GM18861 (cell line): Measurements from ENCODE around the gene SLC1A2.
"Not testable (repeated sequence)": the region's sequence is repeated elsewhere in the genome, so short reads cannot be mapped to it uniquely, and the experiment has no call there.

Source experiments
- ATAC-seq: cut with Tn5 transposase; IDR thresholded peaks from one replicate; pipeline ENCODE4 v1.9.1; 2021; ENCODE audit not compliant: unreplicated experiment

The SLC1A2 gene

GRCh38 chr11:35231076-35231860 lies 188.1 kb downstream of the SLC1A2 start:
- ATAC-seq, result no peak

- ATAC-seq, result no peak
These were observed 189.0 kb downstream of the SLC1A2 start for GRCh38 chr11:35230388-35230787.

- no peak for ATAC-seq
These were observed 191.0 kb downstream of the SLC1A2 start for GRCh38 chr11:35228328-35228725.

DNA sequence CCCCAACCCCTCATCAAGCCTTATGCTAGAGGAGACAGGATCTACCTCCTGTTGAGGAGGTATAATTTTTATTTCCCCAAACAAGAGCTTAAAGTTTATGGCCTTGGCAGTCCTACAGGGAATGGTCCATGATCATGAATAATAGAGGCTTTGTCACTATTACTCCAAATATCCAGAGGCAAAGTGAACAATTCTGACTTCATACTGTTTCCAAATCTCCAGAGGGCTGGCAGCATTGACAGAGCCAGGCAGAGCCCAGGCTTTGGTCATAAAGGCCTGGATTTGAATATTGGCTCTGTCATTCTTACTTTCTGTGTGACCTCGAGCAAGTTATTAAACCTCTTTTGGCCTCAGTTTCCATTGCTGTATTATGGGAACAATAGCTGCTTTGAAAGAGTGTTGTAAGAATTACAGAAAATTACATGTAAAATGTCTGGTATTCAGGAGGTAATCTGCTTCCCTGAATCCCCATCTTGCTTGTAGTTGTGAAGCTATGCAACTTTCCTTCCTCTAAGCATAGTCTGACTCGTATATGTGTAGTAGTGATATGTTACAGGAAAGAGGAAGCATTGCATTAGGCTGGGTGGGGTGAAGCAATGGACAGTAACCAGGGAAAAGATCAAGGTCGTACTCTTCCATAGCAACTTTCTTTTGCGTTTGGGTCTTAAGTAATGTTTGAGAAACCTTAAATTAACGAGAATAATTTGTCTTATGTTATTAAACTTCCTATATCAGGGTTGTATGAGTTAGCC lies 191.6 kb downstream of the SLC1A2 start:
- no peak for ATAC-seq

- not testable (repeated sequence) for ATAC-seq
These were observed 192.6 kb downstream of the SLC1A2 start for GRCh38 chr11:35226756-35227155.

DNA sequence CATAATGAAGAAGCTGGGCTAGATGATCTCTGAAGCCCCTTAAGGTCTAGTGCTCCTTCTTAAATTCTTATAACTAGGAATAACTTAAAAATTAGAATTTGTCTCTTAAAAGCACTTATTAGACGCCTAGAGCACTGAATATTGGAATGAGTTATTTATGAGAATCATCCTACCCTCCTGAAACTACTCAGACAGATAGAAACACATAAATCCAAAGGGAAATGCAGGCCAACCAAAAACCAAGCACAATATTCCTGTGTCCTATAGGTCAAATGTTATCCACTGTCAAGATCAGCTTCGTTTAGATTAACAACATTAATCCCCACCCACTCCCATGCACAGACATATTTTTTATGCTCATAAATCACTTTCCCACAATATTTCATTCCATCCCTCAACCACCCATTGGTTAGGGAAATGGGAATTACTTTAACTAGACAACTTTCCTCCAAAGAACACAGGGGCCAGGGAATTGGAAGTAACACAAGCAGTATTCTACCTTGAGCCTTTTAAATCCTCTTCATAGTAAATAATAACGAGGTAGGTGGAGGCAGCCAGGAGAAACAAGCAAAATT lies 193.3 kb downstream of the SLC1A2 start:
- no peak for ATAC-seq

- no peak for ATAC-seq
These were observed 195.4 kb downstream of the SLC1A2 start for GRCh38 chr11:35223991-35224390.

DNA sequence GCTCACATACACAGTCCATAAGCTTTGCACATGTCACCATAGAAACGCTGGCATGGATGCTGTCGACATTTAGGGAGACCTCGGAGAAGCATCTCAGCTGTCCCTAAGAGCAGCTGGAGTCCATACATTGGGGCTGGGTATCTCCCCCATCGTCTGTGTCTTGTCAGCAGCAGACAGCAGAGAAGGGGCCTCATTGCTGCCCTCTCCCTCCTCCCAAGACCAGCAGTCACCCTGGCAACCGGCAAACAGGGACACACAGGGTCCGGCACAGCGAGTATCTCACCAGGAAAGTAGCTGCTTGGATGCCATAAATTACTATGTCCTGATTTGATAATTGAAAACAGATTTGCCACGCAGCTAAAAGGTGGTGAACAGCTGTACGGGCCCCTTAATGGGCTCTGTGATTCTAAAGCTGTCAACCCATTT lies 196.0 kb downstream of the SLC1A2 start:
- ATAC-seq, result no peak

GRCh38 chr11:35218956-35219355 lies 200.4 kb downstream of the SLC1A2 start:
- ATAC-seq, result no peak

DNA sequence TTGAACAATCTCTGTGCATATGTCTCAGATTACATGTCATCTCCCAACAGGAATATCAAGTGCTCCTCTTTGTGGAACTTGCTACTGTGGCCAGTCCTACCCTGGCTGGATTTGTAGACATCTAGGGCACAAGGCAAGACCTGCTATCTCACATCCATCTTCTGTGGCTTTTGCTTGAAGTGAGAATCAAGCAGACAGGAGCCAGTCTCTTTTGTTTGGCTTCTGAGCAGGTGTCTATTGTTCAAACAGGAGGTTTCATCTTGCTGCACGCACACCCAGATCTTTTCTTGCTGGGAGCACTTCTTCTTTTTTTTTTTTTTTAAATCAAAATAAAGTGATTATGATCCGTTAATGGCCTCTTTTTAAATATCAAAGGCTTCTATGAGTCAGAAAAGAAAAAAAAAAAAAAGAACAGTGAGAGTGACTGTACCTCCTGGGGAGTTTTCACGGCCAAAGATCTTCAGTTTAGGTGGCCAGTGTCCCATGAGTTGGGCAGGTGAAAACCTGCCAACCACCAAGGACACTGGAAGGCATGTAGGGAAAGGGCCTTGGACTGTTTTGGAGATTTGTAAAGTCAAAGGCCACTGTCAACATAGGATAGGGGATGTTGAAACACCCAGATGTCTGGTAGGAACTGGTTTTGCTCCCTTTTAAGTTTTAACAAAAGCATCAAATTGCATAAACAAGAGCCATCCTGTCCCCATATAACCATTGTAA lies 202.2 kb downstream of the SLC1A2 start:
- no peak for ATAC-seq

GRCh38 chr11:35215945-35216344 lies 203.4 kb downstream of the SLC1A2 start:
- no peak for ATAC-seq

DNA sequence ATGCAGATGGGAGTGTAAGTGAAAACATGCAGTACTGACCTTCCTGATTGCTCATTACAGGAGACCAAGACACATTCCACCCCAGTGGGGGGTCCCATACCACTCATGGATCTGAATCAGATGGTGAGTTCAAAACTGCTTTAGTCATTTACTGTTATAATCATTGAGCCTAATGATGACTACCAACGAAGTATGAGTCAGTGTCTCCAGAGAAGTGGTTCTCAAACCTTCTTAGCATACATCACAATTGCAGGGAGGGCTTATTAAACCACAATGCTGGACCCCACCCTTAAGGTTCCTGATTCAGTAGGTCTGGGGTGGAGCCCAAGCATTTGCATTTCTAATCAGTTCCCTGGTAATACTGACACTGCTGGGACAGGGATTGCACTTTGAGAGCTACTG lies 204.6 kb downstream of the SLC1A2 start:
- no peak for ATAC-seq

- no peak for ATAC-seq
These were observed 205.1 kb downstream of the SLC1A2 start for GRCh38 chr11:35214226-35214770.

DNA sequence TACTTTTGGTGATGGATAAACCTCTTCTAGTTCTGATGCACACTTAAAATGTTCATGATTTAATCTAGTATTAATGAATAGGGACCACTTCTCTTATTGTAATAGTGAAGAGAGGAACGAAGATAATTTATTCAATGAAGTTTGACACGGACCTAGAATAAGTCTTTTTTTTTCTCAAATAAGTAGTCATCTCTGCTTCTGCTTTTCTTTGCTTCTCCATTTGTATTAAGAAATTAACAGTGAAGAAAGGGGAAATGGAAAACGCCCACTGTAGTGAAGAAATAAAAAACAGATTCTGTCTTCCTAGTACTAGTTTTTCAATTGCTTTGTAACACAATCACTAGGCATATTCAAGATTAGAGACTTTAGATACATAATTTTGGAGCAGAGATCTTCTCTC lies 207.4 kb downstream of the SLC1A2 start:
- no peak for ATAC-seq

DNA sequence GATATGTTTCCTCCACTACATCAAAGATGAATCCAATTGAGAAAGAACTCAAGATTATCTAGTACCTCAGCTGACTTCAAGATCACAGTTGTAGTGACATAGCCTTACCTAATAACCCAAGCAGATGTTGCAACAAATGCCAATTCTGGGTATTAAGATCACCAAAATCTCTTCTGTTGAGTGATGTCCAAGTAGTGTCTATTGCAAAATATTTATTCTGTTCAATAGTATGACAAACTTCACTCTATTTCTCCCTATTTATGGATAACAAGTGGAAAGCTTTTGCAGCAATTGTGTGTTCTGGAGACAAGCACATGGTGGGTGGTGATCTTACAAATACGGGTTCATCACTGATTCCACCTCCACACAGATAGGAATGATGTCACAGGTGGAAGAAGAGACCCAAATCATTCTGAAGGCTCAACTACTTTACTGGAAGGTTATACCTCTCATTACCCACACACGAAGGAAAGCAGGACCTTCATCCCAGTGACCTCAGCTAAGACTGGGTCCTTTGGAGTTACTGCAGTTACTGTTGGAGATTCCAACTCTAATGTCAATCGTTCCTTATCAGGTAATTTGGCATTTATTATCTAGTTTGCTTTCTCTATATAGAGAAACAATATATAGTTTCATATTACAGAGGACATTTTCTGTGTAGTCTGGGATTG lies 208.3 kb downstream of the SLC1A2 start:
- no peak for ATAC-seq

DNA sequence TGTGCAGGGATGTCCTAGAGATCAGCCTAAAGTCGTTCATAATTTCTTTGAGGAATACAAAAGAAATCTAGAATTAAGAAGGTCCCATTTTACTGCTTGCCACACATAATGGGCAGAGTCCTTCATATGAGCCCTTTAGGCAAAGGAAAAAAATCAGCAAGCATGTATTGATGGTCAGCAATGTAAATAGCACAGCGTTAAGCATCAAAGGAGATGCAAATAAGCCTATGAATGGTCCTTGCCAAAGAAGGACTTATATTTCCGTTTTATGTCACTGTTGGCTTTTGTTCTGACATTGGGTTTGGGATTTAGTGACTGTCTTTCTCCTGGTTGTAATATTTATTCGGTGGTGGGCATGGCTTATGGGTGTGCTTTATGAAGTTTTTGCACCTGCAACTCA lies 210.6 kb downstream of the SLC1A2 start:
- no peak for ATAC-seq

DNA sequence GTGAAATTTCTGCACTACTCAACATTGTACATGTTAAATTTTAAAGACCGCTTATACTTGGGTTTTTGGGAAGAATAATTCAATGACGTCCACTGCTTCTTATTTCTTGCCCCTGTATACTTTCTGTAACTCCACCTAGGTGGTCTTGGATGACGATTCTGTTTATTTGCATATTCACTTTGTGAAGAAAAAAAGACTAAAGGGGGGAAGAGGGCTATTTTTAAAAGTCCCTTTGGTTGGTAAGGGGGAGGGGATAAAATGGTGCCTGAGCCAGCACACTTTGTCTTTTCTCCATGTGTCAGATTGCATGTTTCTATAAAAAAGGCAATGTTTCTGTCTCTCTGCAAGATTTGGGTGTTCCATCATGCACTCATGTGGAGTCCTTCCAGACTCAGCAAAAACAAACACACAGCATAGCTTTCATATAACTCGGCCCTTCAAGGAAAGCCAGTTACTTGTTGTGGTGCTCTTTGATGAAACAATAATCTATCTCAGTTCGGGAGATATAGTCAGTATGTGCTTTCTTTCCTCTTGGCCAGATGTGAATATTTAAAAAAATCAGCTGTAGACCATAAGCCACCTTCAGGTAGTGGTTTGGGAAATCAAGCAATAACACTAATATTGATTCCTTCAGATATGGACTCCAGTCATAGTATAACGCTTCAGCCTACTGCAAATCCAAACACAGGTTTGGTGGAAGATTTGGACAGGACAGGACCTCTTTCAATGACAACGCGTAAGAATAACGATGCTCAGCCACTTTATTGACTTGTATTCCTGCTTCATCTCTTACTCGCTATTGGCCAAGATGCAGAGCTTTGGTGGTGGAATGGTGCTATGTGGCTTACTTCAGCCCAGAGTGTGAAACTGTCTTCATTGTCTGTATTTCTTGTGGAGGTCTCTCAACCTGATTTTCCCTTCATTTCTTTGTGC lies 211.6 kb downstream of the SLC1A2 start:
- ATAC-seq, result no peak

- no peak for ATAC-seq
These were observed 212.7 kb downstream of the SLC1A2 start for GRCh38 chr11:35206616-35207015.

DNA sequence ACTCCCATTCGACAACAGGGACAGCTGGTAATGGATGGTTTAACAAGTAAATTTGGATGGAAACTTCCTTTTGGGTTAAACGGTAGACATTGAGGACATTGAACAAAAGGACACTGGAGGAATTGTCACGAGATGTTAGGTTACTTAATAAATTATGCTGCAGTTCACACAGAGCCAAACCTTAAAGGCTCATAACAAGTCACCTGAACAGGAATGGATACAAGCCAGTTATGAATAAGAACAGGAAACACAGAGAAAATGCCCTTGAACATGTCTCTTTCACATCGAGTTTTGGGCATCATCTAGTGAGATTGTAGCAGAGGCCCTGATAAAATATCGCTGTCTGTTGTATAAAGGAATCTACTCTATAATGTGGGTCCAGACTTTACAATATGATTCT lies 214.7 kb downstream of the SLC1A2 start:
- ATAC-seq, result no peak
